ENCODE results near the gene SH3PXD2A. TPM values are rescaled to one million over a fixed set of nuclear protein-coding genes. Genes with fewer than 3 reads are reported as not detected.
A peak's percentile ranks its signal among the peaks of the same experiment; 100 is the strongest.

The SH3PXD2A gene
- total and polyA plus RNA-seq, 2 of the 4 experiments (the other 2 are of a cell fraction): 6.3 to 23.0 TPM

DNA sequence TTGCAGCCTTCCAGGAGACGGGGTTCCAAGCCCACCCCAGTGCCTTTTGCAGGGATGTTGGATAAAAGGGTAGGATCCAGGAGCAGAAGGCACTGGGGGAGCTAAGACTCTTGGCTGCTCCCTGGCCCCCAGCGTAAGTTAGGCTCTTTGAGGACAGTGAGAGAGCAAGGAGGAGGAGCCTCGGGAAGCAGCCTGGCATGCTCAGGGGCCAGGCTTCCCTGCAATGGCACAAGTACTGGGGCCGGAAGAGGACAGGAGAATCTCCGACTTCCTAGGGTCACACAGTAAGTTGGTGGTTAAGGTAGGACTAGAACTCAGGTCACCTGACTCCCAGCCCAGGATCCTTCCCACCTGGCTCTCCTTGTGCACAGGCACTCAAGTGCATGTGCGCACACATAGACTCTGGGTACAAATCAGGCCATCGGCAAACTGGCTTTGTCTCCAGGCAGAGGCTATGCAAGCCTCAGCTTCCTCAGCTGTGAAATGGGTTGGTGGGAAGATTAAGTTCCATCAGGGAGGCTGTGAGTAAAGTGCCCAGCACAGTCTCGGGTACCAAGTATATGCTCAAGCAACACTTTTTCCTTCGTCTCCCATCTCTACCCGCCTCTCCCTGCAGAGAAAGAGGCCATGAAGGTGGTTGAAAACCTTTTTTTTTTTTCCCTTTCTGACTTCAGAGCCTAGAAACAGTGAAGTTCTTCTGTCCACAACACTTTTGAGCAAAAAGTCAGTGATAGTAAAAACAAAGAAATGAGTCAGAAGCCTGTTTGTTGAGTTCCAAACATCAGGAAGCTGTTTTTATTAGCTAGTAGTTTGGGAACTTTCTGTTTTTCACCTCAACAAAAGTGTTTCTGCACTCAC lies 282.8 kb downstream of the SH3PXD2A start:
- CTCF ChIA-PET: no interaction called here
- ATAC-seq (ENCODE audit: low read depth): peak; percentile 32; the same call in 1 of the 2 replicates
- Histone ChIP-seq H3K4me1 (ENCODE audit: control insufficient read depth, insufficient read depth, low read length) (peaks cover 5% of the 10 kb centered on the region; the same call in 1 of the 2 replicates), H3K79me1 (ENCODE audit: low read depth in 1 of 2, low read length in 2 of 2) (no peaks in the 10 kb centered on the region), H3K9ac (ENCODE audit: low read depth, low read length) (no peak overlapping the region), H3K14ac (replicated peaks; ENCODE audit: low read depth, low read length) (no peak overlapping the region), H2BK5ac (ENCODE audit: low read depth, low read length, poor library complexity, severe bottlenecking) (no peak overlapping the region), H3K18ac (ENCODE audit: low read depth, low read length) (no peak overlapping the region), H3K27me3 (ENCODE audit: control insufficient read depth, insufficient read depth, low read length) (peaks cover 82% of the 10 kb centered on the region), H2BK15ac (ENCODE audit: low read depth, low read length) (no peak overlapping the region), H4K5ac (ENCODE audit: low read depth, low read length) (no peak overlapping the region), H3K36me3 (ENCODE audit: control insufficient read depth, insufficient read depth, low read length) (no peaks in the 10 kb centered on the region), H4K91ac (ENCODE audit: insufficient read depth, low read depth, low read length) (no peak overlapping the region), H3K23ac (ENCODE audit: low read depth, low read length) (no peak overlapping the region), H2BK20ac (ENCODE audit: low read depth, low read length) (no peak overlapping the region), H2BK120ac (ENCODE audit: low read depth, low read length) (no peak overlapping the region), H4K20me1 (ENCODE audit: insufficient read depth, low read length) (0 out of 2 replicates have a peak, but pooled peaks cover 3% of the 10 kb centered on the region), H3K4me2 (ENCODE audit: low read depth, low read length) (no peak overlapping the region), H3K9me3 (ENCODE audit: control insufficient read depth, insufficient read depth, low read length) (no peaks in the 10 kb centered on the region), H3K4ac (ENCODE audit: low read depth, low read length) (no peak overlapping the region), H2AK5ac (ENCODE audit: low read depth, low read length) (no peak overlapping the region), H3K9me1 (ENCODE audit: insufficient read depth, low read length) (no peaks in the 10 kb centered on the region), H3K4me3 (ENCODE audit: insufficient read depth, low read depth, low read length) (no peak overlapping the region), H4K8ac (ENCODE audit: low read depth in 2 of 2, low read length in 2 of 2) (no peak overlapping the region), H2AK9ac (replicated peaks; ENCODE audit: low read depth, low read length, poor library complexity) (no peak overlapping the region), H2AFZ (replicated peaks; ENCODE audit: low read length, poor library complexity) (no peak overlapping the region), H3K56ac (ENCODE audit: extremely low read depth, insufficient read depth, low read length) (no peak overlapping the region), H3K27ac (ENCODE audit: insufficient read depth, low read length) (no peak overlapping the region)
- intact Hi-C loops (cut with micrococcal nuclease): no loop called here
- TF ChIP-seq POLR2A (IDR thresholded peaks at IDR 0.05; ENCODE audit: low read depth, low read length) (no peak), FOS (IDR thresholded peaks at IDR 0.05; ENCODE audit: low read depth, low read length) (no peak), BHLHE40 (IDR thresholded peaks at IDR 0.05; ENCODE audit: low read depth, low read length) (no peak), MAZ (IDR thresholded peaks at IDR 0.05; ENCODE audit: borderline replicate concordance, low read depth, low read length) (no peak), SMC3 (IDR thresholded peaks at IDR 0.05; ENCODE audit: low read depth, low read length) (no peak), RCOR1 (IDR thresholded peaks at IDR 0.05; ENCODE audit: insufficient replicate concordance, low read length) (no peak)
- TF ChIP-seq, protein P1, sequence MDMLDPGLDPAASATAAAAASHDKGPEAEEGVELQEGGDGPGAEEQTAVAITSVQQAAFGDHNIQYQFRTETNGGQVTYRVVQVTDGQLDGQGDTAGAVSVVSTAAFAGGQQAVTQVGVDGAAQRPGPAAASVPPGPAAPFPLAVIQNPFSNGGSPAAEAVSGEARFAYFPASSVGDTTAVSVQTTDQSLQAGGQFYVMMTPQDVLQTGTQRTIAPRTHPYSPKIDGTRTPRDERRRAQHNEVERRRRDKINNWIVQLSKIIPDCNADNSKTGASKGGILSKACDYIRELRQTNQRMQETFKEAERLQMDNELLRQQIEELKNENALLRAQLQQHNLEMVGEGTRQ (IDR thresholded peaks at IDR 0.05; ENCODE audit: low read depth, low read length): no peak
- dilution Hi-C loops (cut with HindIII; ENCODE audit: low sequenced_read_pairs, unreplicated experiment): no loop called here
- DNase-seq: peak; percentile 11
- in situ Hi-C loops (cut with MboI; ENCODE audit: low sequenced_read_pairs): no loop called here
- 89% methylated on average over 3 of the region's 10 CpGs; no CpG with 5 or more reads in 1 of the 2 experiments for WGBS, 2 experiments (ENCODE audit: extremely low coverage in 2 of 2, insufficient read length in 1 of 2)
- POLR2A ChIA-PET (ENCODE audit: unreplicated experiment): interaction anchor here (0.7 kb wide), 1 partner anchor 58 kb away, joined by 12 read pairs; no protein-coding TSS in a partner anchor
- BruUV-seq (replicated peaks): no TSS peak
